GM18519 (cell line): Measurements from ENCODE around the gene PKNOX2.

Source experiments
- ATAC-seq: cut with Tn5 transposase; IDR thresholded peaks from one replicate; pipeline ENCODE4 v1.9.1; 2021; ENCODE audit warnings: mild to moderate bottlenecking, moderate library complexity; ENCODE audit not compliant: unreplicated experiment, low FRiP score

The PKNOX2 gene

DNA sequence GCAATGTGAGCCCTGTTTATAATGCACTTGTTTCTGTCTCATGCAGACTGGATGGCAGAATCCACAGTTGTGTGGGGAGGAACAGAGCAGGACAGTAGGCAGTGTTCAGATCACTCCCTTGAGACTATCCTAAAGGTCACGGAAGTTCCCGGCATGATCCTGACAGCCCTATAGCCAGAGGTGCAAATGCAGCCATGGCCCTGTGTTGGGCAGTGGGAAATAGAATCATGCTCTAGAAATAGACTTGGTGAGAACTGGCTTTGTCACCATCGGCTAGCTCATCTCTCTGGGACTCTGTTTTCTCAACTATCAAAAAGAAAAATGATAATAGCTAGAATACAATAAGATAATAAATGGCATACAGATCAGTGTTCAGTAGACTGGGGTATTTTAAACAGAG lies 208.4 kb downstream of the PKNOX2 start:
- no peak for ATAC-seq

DNA sequence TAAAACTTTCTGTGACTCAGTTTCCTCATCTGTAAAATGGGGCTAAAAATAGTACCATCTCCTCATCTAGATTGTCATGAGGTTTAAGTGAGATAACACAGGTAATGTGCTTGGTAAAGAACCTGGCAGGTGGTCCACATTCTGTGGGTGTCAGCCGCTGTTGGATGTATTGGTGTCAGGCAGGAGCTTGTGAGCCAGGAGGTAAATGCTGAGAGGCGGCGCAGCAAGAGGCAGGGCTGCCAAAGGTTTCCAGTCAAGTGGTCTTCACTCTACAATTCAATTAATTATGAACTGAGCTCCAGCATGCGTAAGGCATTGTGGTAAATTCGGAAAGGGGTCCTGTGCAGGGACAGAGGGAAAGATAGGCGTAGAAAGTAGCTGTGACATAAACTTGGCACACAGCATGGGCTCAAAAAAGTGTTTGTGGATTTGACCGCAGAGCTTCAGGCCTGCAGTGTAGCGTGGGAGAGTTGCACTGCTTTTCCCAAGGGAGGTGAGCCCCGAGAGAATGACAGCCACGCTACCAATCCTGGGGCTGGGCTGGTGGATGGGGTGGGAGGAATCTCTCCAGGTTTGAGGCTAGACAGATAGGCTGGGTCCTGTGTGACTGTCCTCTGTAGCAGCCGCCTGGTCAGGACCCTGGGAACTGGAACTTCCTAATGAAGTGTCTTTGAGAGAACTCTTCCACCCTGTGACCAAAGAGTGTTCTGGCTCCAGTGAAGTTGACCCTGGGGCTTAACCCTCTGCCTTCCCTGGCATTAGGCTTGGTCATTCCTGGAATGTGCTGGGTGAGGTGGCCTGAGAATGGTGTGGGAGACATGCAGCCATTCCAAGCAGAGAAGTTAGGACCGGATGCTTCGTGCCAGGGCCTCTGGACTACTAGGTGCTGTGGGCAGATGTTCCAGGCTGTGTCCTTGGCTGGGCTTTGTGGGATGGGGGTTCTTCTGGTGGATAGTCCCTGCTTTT lies 209.2 kb downstream of the PKNOX2 start:
- ATAC-seq: no peak

DNA sequence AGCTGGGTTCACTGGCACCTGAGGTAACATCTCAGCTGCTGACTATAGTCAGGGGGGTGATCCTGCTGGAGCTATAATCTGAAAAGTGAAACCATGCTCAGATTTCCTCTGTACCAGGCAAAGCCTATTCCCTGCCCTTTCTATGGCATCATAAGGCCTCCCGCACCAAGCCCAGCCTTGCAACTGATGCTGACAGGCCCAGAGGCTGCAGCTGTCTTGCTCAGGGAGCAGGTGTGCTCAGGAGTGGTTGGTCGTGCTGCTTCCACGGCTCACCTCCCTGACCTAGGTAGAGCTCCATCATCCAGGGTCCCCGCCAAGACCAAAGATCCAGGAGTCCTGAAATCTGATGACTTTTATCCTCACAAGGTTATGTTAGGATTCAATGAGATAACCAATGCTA lies 209.8 kb downstream of the PKNOX2 start:
- no peak for ATAC-seq

DNA sequence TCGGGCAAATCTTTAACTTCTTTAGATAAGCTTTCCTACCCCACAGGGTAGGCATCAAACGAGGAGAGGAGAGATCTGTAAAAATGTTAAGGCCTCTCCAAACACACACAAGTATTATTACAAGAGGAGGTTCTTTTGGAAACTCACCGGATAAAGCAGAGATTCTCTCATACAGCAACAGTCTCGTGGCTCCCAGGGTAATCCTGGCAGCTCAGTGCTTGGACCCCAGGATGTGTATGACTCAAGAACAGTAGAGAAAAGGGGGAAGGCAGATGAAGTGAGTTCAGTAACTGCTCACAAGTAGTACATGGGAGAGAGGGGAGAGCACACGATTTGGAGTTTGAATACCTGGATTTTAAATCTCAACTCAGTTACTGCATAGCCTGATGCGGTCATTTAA lies 210.6 kb downstream of the PKNOX2 start:
- ATAC-seq: no peak

DNA sequence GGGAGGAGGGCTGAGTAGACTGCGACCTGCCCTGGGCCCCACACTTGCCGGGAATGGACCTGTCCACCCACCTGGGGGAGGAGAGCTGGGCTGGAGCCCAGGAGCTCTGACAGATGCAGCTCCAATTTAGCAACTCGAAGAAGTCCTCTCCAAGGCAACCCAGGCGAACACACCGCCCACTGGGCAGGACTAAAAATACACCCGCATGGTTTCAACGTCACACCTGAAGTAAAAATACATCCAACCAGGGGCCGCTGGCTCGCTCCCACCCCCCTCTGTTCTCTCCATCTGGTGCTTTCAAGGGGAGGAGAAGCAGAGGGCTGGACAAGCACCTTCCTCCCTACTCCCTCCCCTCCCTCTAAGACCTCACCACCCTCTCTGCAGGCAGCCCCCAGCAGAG lies 211.6 kb downstream of the PKNOX2 start:
- no peak for ATAC-seq

DNA sequence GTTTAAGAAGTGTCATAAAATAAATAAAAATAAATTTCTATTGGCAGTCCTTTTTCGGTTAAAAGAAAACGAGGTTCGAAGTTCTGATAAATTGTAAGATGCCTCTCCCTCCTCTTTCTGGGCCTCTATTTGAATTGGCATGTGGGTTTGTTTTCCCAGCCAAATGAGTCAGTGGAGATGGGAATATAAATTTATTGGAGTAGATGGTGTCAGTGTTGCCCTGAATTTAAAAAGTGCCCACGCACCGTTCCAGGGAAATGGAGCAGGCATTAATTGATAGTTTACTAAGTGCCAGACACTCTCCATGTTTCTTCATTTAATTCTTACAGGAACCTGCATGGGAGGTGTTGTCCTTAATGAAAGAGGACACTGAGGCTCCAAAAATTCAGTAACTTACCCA lies 212.3 kb downstream of the PKNOX2 start:
- no peak for ATAC-seq

DNA sequence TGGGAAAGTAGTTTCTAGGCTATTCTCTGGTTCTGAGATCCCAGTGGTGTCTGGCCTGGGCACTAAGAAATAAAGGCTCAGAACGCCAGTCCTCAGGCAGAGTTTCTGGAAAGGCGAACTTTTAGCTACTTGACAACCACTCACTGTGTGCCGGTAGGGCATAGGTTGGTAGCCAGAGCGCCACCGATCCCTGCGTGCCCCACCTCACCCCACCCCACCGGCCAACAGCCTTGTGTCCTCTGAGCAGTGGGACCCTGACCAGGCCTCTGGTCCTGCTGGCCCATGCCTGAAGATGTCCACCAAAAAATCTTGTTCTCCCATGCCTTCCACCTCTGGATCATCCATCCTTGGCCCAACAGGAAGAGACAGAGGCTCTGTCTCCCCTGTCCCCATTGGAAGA lies 213.5 kb downstream of the PKNOX2 start:
- ATAC-seq: no peak

DNA sequence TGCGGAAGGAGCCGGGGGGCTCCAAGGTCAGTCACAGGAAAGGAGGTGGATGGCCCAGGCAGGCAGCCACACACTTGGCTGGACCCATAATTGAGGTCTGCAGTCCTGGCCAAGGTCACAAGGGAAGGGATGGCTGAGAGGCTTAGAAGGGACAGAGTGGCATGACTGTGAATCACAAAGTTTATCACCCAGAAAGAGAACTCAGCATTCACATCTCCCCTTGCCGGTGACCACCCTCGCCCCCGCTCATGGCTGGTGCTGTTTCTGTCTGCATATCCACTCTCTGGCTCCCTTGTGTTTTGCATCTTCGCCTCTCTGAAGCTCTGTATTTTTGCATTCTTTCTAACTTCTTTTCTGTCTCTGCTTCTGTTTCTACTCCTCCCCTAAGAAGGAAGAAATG lies 214.0 kb downstream of the PKNOX2 start:
- ATAC-seq: no peak

DNA sequence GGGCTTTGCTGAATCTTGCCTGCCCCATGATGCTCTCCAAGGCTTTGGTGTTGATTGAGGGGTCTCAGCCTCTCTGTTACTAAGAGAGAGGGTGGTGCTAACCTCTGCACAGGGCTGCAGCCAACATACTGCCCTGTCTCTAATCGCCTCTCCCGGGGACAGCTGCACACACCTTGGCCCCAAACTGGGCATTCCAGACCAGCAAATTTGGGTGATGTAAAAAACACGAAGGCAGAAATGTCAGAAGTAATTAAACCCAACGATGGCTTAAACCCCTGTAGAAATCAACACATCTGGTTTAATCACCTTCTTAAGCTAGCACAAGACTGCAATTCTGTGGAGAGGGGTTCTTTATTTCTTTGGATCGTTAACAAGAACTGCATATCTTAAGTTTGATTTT lies 215.0 kb downstream of the PKNOX2 start:
- no peak for ATAC-seq

DNA sequence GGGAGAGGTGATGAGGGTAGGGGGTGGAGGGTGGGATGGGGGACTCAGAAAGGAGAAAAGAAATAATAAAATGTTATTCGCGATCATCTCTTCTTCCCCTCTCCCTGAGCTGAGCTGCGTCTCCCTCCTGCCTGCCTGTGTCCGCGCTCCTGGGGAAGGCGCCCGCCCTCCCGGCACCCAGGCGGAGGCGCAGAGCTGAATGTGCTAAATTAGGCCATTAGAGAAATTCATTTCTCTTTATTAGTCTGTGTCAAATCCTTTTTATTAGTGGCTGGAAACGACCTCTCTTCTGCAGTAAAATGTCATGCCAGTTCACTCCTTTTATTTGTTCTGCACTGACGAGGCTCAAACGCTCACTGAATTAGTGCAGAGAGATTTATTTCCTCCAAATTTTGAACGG lies 215.4 kb downstream of the PKNOX2 start:
- ATAC-seq: no peak

DNA sequence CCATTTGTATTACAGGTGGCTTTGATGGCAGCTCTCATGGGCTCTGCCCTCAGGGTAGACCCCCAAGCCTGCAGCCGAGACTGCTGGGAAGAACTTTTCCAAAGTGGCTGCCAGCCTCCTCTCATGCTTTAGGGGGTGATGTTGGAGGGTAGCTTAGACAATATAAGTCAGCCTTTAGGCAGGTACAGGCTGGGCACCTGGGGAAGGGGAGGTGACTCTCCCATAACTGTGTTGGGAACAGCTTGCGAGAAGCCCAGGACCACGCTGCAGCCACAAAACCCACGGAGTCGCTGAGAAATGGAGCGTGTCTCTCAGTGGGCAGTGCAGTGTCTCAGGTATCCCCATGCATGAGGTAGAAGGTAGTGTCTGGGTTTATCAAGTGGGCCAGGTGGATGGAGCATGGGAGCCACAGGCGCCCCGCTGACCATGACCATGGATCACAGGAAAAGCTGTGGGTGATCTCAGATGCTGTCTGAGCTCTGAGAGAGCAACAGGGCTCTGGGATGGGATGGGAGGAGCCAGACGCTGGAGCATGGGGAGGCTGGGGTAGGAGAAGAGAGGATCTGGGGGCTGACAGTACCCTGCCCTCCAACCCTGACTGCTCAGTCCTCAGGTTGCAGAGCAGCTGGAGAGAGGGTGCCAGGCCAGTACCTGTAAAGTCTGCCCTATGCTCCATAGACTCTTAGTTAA lies 216.3 kb downstream of the PKNOX2 start:
- no peak for ATAC-seq

DNA sequence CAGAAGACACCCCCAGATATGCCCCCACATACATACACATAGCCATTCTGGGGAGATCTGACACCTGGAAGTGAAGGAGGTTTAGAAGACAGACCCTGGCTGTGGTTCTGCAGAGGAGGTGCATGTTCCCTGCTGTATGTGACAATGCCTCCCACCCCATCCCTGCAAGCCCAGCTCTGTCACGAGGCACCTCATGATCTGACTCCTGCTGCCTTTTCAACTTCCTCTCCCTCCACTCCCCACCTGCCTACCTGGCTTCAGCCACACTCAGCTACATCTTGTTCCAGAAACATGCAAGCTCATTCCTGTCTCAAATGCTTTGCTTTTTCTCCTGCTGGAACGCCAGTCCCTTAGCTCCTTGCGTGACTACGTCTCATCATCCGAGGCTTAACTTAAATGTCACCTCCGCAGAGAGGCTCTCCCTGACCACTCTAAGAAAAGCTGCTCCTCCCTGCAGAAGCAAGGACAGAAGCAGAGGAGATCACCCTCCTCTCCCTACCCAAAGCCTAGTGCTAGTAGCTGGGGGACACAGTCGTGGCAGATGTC lies 217.0 kb downstream of the PKNOX2 start:
- no peak for ATAC-seq

DNA sequence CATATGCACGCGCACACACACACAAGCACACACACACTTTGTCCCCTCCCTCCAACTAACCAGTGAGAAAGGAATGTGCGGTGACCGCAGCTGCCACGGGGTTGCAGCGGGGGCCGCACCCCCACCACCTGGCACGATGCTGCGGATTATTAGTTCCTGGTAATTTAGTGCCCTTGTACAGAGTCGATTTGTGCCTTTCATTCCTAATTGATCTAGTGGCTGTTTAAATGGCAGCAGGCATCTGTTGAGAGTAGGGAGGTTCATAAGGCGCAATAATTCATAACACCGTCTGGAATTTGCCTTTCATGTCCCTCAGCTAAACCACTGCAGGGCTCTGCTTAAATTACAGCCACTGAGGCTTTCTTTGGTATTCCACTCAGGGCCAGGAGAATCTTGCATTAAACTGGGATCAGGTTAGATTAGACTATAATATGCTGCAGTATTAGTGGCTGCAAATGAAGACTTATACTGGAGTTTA lies 217.8 kb downstream of the PKNOX2 start:
- no peak for ATAC-seq

DNA sequence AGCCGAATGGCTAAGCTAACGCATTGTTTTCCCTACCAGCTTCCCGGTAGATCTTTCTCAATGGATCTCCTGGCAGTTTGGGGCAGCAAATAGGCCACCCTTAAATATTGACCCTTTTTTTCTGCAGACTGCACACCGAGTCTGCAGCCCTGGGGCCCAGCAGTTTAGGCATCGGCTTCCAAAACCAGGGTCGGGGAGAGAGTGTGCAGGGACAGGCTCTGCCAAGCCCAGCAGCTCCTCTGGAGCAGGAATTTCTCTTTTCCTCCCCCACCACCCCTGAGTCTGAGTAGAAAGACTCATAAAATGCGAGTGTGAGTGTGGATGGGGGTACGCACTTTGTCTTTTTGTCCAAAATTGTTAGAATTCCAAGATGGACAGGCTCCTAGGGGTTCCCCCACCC lies 218.3 kb downstream of the PKNOX2 start:
- ATAC-seq: no peak

DNA sequence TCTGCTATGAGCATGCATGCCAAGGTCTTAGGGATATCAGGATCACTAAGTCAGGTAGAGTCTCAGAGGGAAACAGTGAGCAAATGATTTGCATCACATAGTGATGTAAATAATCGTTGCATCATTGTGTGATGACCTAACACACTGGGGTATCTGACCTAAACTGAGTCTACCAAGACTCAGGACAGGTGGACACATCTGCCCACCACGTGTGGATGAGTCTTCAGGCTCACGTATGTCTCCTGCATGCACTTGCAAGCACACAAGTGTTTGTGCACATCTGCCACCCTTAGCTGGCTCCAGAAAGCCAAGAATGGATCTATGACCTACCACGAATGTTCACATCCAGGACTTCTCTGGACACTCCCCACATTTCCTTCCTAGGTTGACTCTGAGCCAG lies 220.3 kb downstream of the PKNOX2 start:
- ATAC-seq: no peak

DNA sequence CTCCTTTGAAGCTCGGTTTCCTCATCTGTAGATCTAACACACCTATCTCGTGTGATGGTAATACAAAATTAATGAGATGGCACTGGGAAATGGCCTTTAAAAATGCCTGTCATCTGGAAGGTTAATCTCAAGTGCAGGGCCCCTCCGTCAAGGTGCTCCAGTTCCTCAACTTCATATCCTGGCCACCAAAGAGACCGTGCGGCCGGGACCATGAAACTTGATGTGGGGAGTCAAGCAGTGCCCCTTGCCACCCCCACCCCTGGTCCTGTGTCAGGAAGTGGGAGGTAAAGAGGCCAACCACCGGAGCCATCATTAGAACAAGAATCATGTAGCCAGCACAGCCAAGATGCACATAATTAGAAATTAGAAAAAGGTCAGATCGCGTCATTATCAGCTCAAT lies 223.3 kb downstream of the PKNOX2 start:
- no peak for ATAC-seq

DNA sequence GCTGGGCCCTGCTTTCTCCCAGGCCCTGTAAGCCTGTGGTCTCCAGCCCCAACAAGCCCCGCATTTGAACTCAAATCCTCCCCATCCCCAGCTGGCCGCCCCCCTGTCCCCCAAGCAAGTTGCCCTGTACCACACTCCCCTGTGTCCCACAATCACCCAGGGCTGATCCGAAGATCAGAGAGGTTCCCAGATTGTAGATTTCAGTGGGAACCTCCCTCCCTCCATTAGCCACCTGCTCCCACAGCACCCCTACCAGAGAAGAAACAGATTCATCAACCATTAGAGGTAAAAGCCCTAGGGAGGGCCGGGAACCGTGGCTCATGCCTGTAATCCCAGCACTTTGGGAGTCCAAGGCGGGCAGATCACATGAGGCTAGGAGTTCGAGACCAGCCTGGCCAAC lies 224.1 kb downstream of the PKNOX2 start:
- ATAC-seq: no peak

DNA sequence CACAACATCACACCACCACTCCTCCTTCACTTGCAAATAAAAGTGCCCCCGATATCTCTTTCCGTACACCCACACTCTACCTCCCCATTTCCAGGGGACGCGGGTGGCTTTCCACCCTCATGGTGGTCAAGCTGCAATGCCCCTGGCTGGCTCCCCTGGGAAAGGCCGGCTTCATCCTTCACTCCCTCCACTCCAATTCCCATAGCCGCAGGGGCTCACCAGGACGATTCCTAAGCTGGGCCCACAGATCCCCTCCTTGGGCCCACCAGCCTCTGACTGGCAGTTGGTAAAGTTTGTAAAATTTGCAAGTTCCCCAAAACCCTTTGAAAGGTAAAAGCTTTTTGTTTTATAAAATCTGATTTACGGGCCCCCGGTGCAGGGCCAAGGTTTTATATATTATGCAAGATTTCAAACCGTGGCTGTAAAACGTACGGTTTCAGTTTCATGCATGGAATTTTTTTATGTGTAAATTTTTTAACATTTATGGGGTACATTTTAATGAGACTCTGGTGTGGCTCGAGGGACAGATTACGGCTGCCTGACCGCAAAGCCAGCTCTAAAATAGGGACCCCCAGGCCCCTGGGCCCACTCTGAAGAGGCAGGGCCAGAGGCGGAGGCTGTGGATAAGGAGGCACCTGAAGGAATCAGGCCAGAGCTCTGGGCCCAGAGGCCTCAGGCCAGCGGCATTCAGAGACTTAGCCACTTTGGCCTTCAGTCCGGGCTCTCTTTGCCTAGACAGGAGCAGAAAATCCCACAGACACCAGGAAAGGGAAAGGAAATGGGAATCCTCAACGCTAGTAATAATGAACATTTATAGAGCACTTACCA lies 225.0 kb downstream of the PKNOX2 start:
- no peak for ATAC-seq

DNA sequence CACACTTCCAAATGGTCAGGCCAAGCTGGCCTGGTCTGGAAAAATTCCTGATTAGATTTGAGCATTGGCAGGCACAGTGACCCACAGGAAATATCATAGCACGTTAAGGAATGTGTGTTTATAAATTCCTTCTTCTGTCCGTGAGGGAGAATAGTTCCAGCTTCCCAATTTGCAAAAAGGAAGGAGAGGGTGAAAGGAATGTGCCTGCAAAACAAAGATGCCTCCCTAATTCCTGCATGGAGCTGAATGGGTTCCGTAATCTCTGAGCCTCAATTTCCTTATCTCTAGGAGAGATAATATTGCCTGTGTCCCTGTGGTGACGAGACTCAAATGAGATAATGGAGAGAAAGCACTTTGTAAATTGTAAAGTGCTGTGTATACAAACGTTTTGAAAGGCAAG lies 226.4 kb downstream of the PKNOX2 start:
- no peak for ATAC-seq

DNA sequence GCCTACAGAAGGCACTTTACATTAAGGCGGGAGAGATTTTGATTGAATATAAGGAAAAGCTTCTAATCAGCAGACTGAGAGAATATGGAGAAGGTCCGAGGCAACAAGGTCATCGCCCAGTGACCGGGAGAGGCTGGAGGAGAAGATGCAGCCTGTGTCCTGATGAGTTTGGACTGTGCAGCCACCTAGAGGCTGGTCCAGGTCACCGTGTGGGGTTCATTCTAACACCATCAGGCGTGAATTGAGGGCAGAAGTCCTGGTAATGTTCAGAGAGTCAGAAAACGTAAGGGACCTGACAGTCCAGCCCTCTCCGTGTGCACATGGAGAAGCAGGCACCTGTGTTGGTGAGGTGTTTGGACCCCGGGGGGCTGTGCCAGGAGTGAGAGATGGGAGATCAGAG lies 228.8 kb downstream of the PKNOX2 start:
- ATAC-seq: no peak

DNA sequence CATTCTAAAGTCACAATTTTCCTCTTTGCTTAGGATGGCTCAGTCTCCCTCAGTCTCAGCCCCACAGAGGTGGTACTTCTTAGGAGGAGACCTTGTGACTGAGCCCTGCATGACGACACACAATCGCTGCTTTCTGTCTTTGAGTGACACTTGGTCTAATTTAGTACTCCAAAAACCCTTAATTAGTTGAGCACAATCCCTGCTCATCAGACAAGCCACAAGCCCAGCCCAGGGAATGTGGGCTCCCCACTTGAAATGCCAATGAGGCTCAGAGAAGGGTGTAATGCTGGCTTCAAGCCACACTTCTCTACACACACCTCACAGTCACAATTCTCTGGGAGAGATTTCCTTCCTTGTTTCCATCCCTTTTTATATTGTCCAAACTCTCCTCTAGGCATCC lies 229.7 kb downstream of the PKNOX2 start:
- no peak for ATAC-seq
